AG08395 (cell line): ENCODE measurements around the gene ITGA2B.
A peak's percentile ranks its signal among the peaks of the same experiment; 100 is the strongest.
"Not testable (repeated sequence)": the region's sequence is repeated elsewhere in the genome, so short reads cannot be mapped to it uniquely, and the experiment has no call there.

Experiments used
- DNase-seq: peaks from one replicate; pipeline ENCODE4 v3.0.0; 2012; ENCODE audit warnings: mixed read lengths, low spot score

ITGA2B gene

DNA sequence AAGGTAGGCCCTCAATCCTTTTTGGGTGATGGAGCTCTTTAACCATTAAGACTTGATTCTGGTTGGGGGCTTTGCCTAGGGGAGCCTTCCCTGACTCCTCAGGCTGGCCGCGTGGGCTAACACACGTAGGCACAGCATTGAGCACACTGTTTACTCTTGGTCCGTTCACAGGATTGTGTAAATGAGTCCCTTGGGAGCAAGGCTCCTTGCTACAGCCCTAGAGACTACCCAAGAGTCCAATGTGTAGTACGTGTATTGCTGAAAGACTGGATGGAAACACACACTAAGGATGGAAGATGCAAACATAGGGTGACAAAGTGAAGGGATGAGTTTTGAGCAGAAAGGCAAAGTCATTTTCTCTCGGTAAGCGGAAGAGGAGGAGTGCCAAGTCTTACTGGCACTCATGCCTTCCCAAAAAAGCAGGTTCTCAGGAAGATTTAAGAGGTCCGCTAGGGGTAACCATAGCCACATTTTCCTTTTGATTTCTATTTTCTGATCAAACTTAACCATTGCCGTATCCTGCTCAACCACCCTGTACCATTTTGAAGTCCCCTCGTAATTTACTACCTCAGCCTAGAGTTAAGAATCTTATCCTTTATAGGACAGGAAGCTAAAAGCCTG is 911 bp upstream of the ITGA2B start:
- DNase-seq = no peak

DNA sequence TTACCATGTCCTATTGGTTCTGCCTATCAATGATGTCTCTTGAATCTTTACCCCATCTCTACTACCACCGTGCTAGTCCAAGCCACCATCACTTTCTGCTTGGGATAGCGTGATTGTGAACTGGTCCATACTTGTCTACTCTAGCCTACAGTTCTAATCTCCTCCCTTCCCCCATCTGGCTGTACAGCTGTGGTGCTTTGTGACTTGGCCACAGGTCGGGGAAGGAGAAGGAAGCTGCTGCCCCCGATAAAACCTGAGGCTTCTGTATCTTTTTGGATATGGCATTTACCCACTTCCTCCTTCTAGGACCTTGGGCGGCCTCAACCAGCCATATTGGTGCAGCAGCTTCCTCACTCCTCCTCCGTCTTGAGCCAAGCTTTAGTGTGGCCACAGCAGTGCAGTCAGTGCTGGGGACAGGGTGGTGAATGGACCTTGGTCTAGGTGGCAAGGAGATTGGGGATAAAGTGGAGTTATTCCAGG is 314 bp upstream of the ITGA2B start:
- DNase-seq = no peak

DNA sequence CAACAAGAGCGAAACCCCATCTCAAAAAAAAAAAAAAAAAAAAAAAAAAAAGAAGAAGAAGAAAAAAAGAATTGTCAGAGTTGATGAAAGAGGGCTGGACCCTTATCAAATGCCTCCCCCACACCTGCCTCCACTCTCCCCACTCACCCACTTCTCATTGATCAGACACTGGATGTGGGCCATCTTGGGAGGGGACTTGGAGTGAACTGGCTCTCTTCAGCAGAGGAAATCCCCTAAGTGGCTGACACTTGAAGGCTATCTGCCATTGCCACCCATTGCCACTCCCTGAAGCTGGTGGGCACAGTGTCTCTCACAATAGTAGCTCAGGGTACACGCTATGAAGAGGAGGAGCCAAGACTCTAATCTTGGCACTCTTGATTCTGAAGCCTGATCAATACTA is 1.6 kb downstream of the ITGA2B start:
- DNase-seq = no peak

DNA sequence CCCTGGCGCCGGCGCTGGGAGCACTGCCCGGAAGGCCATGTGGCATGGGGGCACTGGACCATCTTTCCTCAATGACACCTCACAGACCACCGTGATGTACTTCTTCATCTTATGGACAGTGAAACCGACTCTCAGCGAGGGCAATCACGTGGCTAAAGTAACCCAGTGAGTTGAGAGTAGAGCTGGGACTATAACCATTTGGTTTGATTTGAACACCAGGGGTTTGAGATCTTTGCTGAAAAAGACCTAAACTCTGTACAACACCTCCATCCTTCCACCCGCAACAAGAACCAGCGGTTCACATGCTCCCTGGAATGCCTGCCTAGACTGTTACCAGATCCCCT is 3.3 kb downstream of the ITGA2B start:
- no peak for DNase-seq

DNA sequence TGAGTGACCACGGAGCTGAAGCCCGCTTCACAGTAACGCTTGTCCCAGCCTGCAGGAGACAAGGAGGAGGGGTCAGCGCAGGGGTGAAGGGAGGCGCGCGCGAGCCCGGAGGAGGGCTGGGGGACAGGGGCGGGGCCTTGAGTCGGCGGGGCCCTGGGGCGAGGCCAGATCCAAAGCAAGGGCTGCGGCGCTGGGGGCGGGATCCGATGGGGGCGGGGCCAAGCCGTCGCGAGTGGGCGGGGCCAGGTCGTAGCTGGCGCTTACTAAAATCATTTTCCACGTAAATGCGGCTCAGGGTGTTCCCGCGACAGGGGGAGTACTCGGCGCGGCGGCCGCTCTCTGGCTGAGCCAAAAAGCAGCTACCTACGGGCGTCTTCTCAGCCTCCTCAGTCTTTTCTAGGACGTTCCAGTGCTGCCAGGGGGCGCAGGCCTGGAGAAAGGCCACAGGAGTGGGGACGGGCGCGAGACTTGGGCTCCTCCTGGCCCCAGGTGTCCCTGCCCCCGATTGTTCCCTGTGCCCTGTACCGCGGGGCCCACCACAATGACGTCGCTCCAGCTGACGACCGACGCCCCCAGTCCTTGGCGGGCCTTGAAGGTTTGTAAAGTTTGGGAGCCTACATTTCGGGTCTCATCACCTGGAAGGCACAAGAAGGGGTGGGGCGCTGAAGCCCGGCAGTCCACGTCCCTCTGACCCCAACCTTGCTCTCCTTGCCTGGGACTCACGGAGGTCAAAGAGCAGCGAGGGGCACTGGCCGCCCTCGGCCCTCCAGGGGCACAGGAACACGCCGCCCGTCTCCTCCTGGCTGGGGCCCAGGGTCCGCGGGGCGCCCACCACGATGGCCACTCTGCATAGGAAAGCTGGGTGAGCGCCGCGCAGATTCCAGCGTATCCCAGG is 3.9 kb downstream of the ITGA2B start:
- peak; percentile 76 for DNase-seq

DNA sequence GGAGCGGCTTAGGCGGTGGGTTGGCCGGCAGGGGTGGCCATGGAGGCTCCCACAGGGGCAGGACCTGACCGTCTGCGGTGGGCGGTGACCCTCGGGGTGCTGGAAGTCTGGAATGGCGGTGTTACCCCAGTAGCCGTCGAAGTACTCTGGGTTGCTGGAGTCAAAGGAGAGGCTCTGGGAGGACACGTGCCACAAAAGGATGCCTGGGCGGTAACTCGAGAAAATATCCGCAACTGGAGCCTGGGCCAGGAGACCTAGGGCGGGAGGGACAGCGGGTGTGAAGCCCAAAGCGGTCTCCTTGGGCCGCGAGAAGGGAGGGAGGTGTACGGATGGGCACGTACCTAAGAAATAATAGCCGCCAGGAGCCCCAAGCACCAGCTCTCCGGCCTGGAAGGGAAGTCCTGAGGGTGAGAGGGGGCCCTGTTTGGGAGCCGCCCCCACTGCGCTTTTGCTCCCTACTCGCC is 4.6 kb downstream of the ITGA2B start:
- DNase-seq = no peak

DNA sequence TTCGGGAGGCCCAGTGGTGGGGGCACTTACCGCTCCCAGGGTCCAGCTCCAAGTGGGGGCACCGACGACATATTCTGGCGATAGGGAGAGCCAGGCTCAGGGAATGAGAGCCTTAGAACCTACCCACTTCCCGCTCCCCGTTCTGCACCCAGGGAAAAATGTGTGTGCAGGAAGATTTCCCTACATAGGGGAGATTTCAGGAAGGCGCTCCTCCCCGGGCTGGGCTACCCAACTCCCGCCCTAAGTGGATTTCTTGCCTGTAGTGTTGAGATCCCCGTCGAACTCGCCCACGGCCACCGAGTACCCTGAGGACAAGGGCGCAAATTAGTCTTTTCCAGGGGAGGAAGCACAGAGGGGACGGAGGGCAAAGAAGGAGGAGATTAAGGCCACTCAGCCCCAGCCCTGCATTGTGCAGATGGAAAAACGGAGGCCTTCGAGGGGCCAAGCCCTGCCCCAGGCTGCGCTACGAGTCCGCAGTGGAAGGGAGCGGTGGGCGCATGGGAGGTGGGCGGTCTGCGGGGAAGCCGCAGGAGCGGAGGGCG is 5.1 kb downstream of the ITGA2B start:
- DNase-seq = no peak

DNA sequence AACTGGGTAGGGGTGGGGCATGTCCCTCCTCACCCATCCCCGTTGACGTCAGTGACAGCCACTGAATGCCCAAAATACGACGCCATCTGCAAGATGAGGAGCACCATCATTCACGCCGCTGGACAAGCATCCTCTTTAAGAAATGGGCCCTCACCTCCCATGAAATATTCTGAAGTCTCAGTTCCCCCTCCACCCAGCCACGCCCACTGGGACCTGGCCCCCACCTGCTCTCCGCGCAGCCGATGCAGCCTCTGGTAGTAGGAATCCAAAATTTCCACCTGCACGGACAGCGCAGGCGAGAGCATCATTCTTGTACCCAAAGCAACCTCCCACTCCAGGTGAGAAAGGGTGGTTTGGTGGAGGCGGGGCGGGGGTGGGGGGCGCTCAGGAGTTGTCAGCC is 5.6 kb downstream of the ITGA2B start:
- DNase-seq = no peak

DNA sequence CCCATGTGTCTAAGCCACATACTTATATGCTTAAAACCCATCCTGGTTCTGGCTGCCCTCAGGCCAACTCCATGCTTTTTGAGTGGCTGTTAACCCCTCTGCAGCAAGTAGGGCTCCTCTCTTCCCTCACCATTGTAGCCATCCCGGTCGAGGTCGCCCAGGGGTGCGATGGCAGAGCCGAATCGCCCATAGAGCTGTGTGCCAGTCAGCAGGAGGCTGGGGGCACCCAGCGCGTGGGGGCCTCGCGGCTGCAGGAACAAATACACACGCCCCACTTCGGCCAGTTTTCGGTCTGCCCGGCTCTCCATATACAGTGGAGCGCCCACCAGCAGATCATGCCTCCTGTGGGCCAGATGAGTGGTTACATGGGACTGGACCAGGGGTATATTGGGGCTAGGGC is 6.1 kb downstream of the ITGA2B start:
- DNase-seq = no peak

DNA sequence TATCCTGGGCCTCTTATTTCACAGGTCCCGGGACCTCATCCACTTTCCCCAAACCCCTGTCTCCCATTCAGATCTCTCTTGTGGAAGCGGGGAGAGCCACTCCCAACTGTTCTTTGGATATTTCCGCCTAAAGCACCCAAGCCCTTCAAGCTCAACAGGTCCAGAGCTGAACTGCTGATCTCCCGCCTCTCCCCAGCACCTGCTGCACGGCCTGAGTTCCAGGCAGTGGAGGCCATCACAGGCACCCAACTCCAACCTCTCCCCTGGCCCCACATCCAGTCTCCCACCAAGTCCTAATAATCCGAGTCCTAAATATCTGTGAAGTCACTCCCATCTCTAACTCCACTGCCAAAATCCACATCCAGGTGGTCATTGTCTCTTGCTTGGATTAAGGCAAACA is 6.5 kb downstream of the ITGA2B start:
- DNase-seq = no peak

DNA sequence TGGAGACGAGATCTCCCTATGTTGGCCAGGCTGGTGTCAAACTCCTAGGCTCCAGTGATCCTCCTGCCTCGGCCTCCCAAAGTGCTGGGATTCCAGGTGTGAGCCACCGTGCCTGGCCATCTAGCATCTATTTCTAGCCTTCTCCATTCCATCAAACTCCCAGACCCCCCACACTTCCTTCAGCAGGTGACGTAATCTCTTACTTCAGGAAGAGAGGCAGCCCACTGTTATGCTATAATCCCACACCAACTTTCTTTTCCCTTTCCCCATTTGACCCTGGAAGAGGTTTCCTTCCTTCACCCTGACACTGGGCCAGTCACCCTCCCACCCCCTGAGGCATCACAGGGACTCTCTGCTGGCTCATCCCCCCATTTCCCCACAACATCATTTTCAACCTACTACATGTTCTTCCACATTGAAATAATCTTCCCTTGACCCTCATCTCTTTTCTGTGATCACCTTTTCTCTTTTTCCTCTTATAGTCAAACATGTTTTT is 7.6 kb downstream of the ITGA2B start:
- no peak for DNase-seq

DNA sequence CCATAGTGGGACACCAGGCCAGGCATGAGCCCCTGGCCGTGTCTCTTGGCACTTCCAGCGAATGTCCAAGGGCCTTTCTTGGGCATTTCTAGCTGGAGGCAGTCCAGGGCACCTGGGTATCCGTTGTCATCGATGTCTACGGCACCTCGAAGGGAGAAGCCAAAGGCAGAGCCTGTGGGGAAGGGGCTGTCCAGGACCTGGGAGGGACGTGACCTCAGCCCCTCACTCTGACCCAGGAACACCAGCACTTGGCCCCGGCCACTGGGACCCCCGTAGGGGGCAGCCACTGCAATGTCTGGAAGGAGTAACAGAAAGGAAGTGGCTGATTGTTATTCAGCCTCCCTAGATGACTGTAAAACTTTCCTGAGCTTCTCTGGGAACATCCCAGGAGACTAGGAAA is 8.7 kb downstream of the ITGA2B start:
- DNase-seq = no peak

DNA sequence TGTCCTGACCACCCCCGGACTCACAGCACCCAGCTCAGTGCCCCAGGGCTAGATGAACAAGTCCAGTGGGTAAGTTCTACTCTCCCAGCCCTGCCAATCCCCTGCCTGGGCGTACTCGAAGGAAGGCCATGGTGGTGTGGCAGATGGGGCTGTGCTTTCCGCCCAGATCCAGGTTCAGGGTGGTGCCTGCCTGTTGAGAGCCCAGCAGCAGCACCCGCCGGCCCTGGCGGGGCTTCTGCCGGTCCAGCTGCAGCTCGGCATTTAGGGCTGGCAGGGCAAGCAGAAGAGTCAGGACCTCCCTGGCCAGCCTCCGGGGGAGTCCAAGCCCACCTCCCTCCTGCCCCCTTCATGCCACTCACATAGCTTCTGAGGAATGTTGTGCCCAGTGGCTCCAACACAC is 9.6 kb downstream of the ITGA2B start:
- no peak for DNase-seq

DNA sequence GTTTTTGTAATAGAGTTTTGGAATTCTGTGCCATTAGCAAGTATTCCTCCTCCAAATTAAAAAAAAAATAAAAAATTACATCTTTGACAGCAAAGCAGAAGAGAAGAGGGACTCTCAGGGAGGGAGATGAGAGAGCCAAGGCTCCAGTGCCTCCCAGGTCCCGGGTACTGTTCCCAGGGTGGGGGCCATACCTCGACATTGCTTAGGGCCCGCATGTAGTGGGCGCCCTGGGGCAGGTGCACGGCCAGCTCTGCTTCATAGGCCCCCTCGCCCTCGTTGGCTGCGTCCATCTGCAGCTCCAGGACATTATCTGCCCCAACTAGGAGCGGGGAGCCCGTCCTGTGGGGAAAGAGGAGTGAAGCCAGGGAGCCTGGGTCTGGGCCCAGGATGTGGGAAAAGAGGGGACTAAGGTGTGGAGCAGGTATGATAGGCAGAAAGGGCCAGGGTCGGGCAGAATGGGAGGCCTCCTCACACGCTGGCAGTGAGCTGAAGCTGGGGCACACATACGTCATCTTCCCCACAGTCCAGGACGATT is 11.2 kb downstream of the ITGA2B start:
- DNase-seq = no peak

DNA sequence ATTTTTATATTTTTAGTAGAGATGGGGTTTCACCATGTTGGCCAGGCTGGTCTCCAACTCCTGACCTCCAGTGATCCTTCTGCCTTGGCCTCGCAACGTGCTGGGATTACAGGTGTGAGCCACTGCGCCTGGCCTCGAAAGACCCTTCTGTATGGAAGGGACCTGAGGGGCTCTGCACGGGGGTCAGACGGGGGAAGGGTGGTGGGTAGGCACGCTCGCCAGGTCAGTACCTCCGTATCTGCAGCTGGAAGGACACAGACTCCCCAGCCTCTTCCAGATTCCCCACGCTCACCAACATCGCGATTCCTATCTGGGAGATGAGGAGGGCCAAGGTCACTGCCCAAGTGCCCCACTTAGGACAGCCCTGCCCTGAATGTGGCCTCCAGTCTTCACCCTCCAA is 12.7 kb downstream of the ITGA2B start:
- DNase-seq = no peak

DNA sequence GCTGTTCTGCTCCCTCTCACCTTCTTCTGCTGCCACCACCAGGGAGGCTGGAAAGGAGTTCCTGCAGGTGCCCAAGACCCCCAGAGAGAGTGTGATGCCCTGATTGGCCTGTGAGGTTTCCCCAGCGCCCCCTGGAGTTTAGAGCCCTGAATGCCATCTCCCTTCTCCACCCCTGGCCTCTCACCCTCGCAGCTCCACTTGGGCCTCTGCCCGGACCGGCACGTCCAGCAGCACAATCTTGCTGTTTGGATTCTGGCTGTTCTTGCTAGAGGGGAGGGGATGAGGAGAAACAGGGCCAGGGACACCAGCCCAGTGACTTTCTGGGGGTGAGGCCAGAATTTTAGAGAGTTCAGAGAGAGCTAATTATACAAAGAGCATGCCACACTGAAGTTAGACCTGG is 13.3 kb downstream of the ITGA2B start:
- peak; percentile 60 for DNase-seq

DNA sequence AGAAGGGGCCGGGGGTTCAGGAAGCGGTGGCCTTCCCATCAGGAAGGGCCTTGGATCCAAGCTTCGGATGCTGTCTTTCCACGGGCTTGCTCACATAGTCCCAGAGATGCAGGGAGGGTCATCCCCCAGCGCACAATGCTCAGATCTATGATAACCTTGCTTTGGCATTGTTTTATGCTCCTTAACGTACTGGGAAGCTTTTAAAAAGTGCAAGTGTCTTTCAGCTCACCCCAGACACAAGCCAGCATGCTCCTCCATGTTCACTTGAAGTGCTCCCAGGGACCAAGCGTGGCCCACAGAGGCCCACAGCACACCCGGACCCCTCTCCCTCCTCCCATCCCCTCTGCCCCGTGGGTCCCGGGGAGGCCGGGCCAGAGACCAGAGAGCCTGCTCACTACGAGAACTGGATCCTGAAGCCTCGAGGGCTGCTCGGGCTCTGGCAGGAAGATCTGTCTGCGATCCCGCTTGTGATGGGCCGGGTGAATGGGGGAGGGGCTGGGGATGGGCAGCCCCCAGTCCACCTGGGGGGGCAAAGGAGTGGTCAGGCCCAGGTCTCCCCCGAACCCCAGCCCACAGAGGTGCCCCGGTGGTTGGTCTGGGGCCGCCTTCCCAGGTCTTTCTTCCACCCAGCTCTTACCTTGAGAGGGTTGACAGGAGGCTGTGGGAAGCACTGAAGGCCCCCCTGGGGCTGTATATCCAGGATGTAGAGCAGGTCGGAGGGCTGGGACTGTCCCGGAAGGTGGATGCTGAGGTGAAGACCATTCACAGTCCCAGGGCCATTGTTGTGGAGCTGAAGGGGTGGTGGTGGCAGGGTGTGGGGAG is 14.0 kb downstream of the ITGA2B start:
- no peak for DNase-seq

DNA sequence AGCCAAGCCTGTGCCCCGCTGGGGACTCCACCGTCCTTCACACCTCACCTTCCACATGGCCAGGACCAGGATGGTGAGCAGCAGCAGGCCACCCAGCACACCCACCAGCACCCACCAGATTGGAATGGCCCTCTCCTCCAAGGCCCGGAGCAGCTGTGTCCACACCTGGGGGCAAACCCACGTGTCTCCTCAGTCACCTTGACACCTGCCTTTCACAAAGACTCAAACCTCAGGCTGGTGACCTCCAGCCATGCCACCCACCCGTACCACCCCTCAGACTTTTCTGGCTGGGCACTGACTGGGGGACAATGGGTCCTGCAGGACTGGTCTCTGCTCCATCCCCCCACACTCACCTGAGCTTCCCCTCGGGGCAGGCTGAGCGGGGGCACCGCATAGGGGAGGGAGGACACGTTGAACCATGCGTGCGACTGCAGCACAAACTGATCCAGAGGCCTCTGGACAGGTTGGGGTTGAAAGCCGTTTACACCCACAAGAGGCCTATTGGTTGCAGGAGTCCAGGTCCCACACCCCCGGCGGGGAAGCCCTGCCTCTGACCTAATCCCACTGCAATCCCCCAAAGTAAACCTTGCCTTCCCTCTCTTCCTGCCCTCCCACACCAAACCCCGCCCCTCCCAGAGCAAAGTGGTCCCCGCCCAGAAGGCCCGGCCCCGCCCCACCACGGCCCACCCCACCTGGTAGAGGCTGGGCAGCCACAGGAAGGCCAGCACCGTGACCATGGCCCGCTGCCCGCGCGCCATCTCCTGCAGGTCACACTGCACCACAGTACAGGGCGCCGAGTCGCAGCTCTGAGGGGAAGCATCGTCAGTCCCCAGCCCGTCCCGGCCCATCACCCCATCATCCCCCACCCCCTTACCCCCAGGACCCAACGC is 14.9 kb downstream of the ITGA2B start:
- no peak for DNase-seq

DNA sequence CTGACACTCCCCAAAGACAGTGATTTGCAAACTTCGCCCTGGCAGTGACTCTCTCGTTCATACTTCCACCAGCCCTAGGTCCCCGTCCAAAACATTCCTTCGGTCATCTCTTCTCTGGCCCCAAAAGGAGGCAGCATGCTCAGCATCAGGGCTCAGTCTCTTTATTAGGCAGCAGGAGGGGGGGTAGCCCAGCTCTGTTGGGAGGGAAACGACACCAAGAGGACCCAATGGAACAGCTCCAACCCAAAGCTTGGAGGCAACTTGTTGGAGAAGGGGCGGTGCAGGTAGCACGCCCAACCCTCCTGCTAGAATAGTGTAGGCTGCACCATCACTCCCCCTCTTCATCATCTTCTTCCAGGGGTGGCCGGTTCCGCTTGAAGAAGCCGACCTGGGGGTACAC is 17.4 kb downstream of the ITGA2B start:
- DNase-seq = no peak

DNA sequence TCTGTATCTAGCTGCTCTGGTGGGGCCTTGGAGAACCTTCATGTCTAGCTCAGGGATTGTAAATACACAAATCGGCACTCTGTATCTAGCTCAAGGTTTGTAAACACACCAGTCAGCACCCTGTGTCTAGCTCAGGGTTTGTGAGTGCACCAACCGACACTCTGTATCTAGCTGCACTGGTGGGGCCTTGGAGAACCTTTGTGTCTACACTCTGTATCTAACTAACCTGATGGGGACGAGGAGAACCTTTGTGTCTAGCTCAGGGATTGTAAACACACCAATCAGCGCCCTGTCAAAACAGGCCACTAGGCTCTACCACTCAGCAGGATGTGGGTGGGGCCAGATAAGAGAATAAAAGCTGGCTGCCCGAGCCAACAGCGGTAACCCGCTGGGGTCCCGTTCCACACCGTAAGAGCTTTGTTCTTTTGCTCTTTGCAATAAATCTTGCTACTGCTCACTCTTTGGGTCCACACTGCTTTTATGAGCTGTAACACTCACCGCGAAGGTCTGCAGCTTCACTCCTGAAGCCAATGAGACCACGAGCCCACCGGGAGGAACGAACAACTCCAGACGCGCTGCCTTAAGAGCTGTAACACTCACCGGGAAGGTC is 19.9 kb downstream of the ITGA2B start:
- DNase-seq = not testable (repeated sequence)
